Mesendoderm (in vitro differentiated cells): Measurements from ENCODE around the gene TTC39A.
A peak's percentile ranks its signal among the peaks of the same experiment; 100 is the strongest.

Experiments used
- DNase-seq: peaks from one replicate; pipeline ENCODE4 v3.0.0; 2013
- H2AK5ac ChIP-seq: 2 replicates; pipeline ENCODE4 v1.6.1; 2013; ENCODE audit warnings: low read length, inconsistent platforms
- H2BK120ac ChIP-seq: 2 replicates; pipeline ENCODE4 v1.6.1; 2013; ENCODE audit warnings: low read depth, mild to moderate bottlenecking, low read length, moderate library complexity, mixed read lengths
- H2BK15ac ChIP-seq: replicated peaks from 2 replicates; pipeline ENCODE4 v1.6.1; 2013; ENCODE audit warnings: low read depth, mild to moderate bottlenecking, moderate library complexity
- H2BK5ac ChIP-seq: 2 replicates; pipeline ENCODE4 v1.6.1; 2013; ENCODE audit warnings: low read length, inconsistent platforms
- H3K18ac ChIP-seq: 2 replicates; pipeline ENCODE4 v1.6.1; 2013; ENCODE audit warnings: mild to moderate bottlenecking, low read length, mixed read lengths
- H3K23ac ChIP-seq: one replicate; pipeline ENCODE4 v1.6.1; 2013; ENCODE audit warnings: low read length
- H3K27ac ChIP-seq: 2 replicates; pipeline ENCODE4 v1.5.1; 2013; ENCODE audit warnings: low read depth, mild to moderate bottlenecking, inconsistent platforms, low read length, moderate library complexity
- H3K27me3 ChIP-seq: 2 replicates; pipeline ENCODE4 v1.6.1; 2013; ENCODE audit warnings: low read length, control low read depth, mild to moderate bottlenecking, inconsistent platforms; ENCODE audit not compliant: insufficient read depth, poor library complexity
- H3K36me3 ChIP-seq: 2 replicates; pipeline ENCODE4 v1.6.1; 2013; ENCODE audit warnings: low read length, inconsistent platforms; ENCODE audit not compliant: control insufficient read depth, insufficient read depth
- H3K4ac ChIP-seq: one replicate; pipeline ENCODE4 v1.6.1; 2013; ENCODE audit warnings: low read depth, mild to moderate bottlenecking, low read length, moderate library complexity
- H3K4me1 ChIP-seq: 2 replicates; pipeline ENCODE4 v1.6.1; 2013; ENCODE audit warnings: low read depth, low read length, inconsistent platforms; ENCODE audit not compliant: control insufficient read depth
- H3K4me2 ChIP-seq: 2 replicates; pipeline ENCODE4 v1.6.1; 2013; ENCODE audit warnings: low read length
- H3K4me3 ChIP-seq: 2 replicates; pipeline ENCODE4 v1.5.1; 2013; ENCODE audit warnings: mild to moderate bottlenecking, low read length
- H3K56ac ChIP-seq: one replicate; pipeline ENCODE4 v1.6.1; 2013; ENCODE audit warnings: low read length
- H3K79me1 ChIP-seq: 2 replicates; pipeline ENCODE4 v1.6.1; 2013; ENCODE audit warnings: low read length, inconsistent platforms
- H3K79me2 ChIP-seq: 2 replicates; pipeline ENCODE4 v1.6.1; 2013; ENCODE audit warnings: mild to moderate bottlenecking, low read length; ENCODE audit not compliant: control insufficient read depth, insufficient read depth
- H3K9ac ChIP-seq: 2 replicates; pipeline ENCODE4 v1.6.1; 2013; ENCODE audit warnings: low read length, inconsistent platforms
- H4K5ac ChIP-seq: one replicate; pipeline ENCODE4 v1.6.1; 2013; ENCODE audit warnings: low read length
- H4K8ac ChIP-seq: one replicate; pipeline ENCODE4 v1.6.1; 2013; ENCODE audit warnings: low read depth, mild to moderate bottlenecking, control low read depth, low read length, moderate library complexity
- WGBS: extraction: QIAGEN DNeasy Blood & Tissue Kit; methylation state at CpG from one replicate; pipeline ENCODE4 v1.1.7; 2013; ENCODE audit warnings: low lambda C conversion rate, missing lambda C conversion rate; ENCODE audit not compliant: insufficient coverage; ENCODE audit errors: extremely low coverage; 5-methylcytosine and 5-hydroxymethylcytosine counted together

Gene TTC39A

GRCh38 chr1:51306950-51307349 is 23.4 kb downstream of the TTC39A start:
- H3K4ac ChIP-seq, result no peak overlapping the region
- H3K27ac ChIP-seq, result no peak overlapping the region
- no CpG with 5 or more reads among the region's 5 CpGs for WGBS
- H2AK5ac ChIP-seq, result no peak overlapping the region
- H4K5ac ChIP-seq, result no peak overlapping the region
- H2BK15ac ChIP-seq, result no peak overlapping the region
- no peak overlapping the region for H3K23ac ChIP-seq
- no peak overlapping the region for H3K56ac ChIP-seq
- H3K79me1 ChIP-seq, result no peaks in the 10 kb centered on the region
- H4K8ac ChIP-seq, result no peak overlapping the region
- H3K9ac ChIP-seq, result no peak overlapping the region
- DNase-seq, result no peak
- no peaks in the 10 kb centered on the region for H3K36me3 ChIP-seq
- H3K4me3 ChIP-seq, result no peak overlapping the region
- H3K18ac ChIP-seq, result no peak overlapping the region
- H3K4me1 ChIP-seq, result no peaks in the 10 kb centered on the region
- H3K27me3 ChIP-seq, result no peaks in the 10 kb centered on the region
- no peaks in the 10 kb centered on the region for H3K79me2 ChIP-seq
- H2BK5ac ChIP-seq, result no peak overlapping the region
- no peak overlapping the region for H3K4me2 ChIP-seq
- H2BK120ac ChIP-seq, result no peak overlapping the region

GRCh38 chr1:51305371-51305823 is 25.0 kb downstream of the TTC39A start:
- H2BK120ac ChIP-seq, result no peak overlapping the region
- H3K4me2 ChIP-seq, result no peak overlapping the region
- no peak overlapping the region for H3K9ac ChIP-seq
- no peaks in the 10 kb centered on the region for H3K27me3 ChIP-seq
- H3K4me3 ChIP-seq, result no peak overlapping the region
- no peaks in the 10 kb centered on the region for H3K36me3 ChIP-seq
- no peak overlapping the region for H4K5ac ChIP-seq
- H2BK5ac ChIP-seq, result no peak overlapping the region
- H3K79me1 ChIP-seq, result no peaks in the 10 kb centered on the region
- H3K79me2 ChIP-seq, result no peaks in the 10 kb centered on the region
- H3K23ac ChIP-seq, result no peak overlapping the region
- H2AK5ac ChIP-seq, result no peak overlapping the region
- H3K27ac ChIP-seq, result no peak overlapping the region
- no peak overlapping the region for H3K56ac ChIP-seq
- H3K18ac ChIP-seq, result no peak overlapping the region
- no peak overlapping the region for H2BK15ac ChIP-seq
- no peak overlapping the region for H4K8ac ChIP-seq
- WGBS, result no CpG with 5 or more reads among the region's 4 CpGs
- DNase-seq, result peak; percentile 40
- H3K4me1 ChIP-seq, result no peaks in the 10 kb centered on the region
- no peak overlapping the region for H3K4ac ChIP-seq

- Histone ChIP-seq H2BK5ac (no peak overlapping the region), H3K4me3 (no peak overlapping the region), H2AK5ac (no peak overlapping the region), H3K27ac (no peak overlapping the region), H3K36me3 (no peaks in the 10 kb centered on the region), H3K9ac (no peak overlapping the region), H2BK15ac (no peak overlapping the region), H3K79me1 (no peaks in the 10 kb centered on the region), H3K4me1 (no peaks in the 10 kb centered on the region), H3K79me2 (no peaks in the 10 kb centered on the region), H3K23ac (no peak overlapping the region), H3K4me2 (no peak overlapping the region), H3K4ac (no peak overlapping the region), H2BK120ac (no peak overlapping the region), H4K5ac (no peak overlapping the region), H3K27me3 (no peaks in the 10 kb centered on the region), H4K8ac (no peak overlapping the region), H3K56ac (no peak overlapping the region), H3K18ac (no peak overlapping the region)
- no CpG with 5 or more reads among the region's 1 CpG for WGBS
- no peak for DNase-seq
Measured at GRCh38 chr1:51304360-51304759, 26.0 kb downstream of the TTC39A start.

GRCh38 chr1:51303751-51304251 is 26.6 kb downstream of the TTC39A start:
- Histone ChIP-seq H2BK5ac (no peak overlapping the region), H4K8ac (no peak overlapping the region), H3K79me2 (no peaks in the 10 kb centered on the region), H3K9ac (no peak overlapping the region), H3K4me1 (no peaks in the 10 kb centered on the region), H2BK120ac (no peak overlapping the region), H2BK15ac (no peak overlapping the region), H3K4ac (no peak overlapping the region), H4K5ac (no peak overlapping the region), H3K4me3 (no peak overlapping the region), H3K36me3 (no peaks in the 10 kb centered on the region), H3K79me1 (no peaks in the 10 kb centered on the region), H3K27me3 (no peaks in the 10 kb centered on the region), H3K27ac (no peak overlapping the region), H3K56ac (no peak overlapping the region), H3K18ac (no peak overlapping the region), H3K4me2 (no peak overlapping the region), H3K23ac (no peak overlapping the region), H2AK5ac (no peak overlapping the region)
- DNase-seq, result no peak
- no CpG with 5 or more reads among the region's 8 CpGs for WGBS

GRCh38 chr1:51303315-51303714 is 27.0 kb downstream of the TTC39A start:
- Histone ChIP-seq H3K4ac (no peak overlapping the region), H2AK5ac (no peak overlapping the region), H2BK120ac (no peak overlapping the region), H3K79me2 (no peaks in the 10 kb centered on the region), H3K4me1 (no peaks in the 10 kb centered on the region), H3K56ac (no peak overlapping the region), H2BK15ac (no peak overlapping the region), H2BK5ac (no peak overlapping the region), H3K27ac (no peak overlapping the region), H3K27me3 (no peaks in the 10 kb centered on the region), H4K5ac (no peak overlapping the region), H3K4me2 (no peak overlapping the region), H4K8ac (no peak overlapping the region), H3K23ac (no peak overlapping the region), H3K18ac (no peak overlapping the region), H3K79me1 (no peaks in the 10 kb centered on the region), H3K4me3 (no peak overlapping the region), H3K9ac (no peak overlapping the region), H3K36me3 (no peaks in the 10 kb centered on the region)
- WGBS, result no CpG with 5 or more reads among the region's 6 CpGs
- no peak for DNase-seq

GRCh38 chr1:51302746-51303145 is 27.6 kb downstream of the TTC39A start:
- Histone ChIP-seq H2AK5ac (no peak overlapping the region), H3K27me3 (no peaks in the 10 kb centered on the region), H2BK120ac (no peak overlapping the region), H3K36me3 (no peaks in the 10 kb centered on the region), H3K56ac (no peak overlapping the region), H3K79me1 (no peaks in the 10 kb centered on the region), H3K23ac (no peak overlapping the region), H3K4me3 (no peak overlapping the region), H3K4ac (no peak overlapping the region), H2BK5ac (no peak overlapping the region), H3K4me1 (no peaks in the 10 kb centered on the region), H4K5ac (no peak overlapping the region), H3K18ac (no peak overlapping the region), H3K9ac (no peak overlapping the region), H4K8ac (no peak overlapping the region), H3K27ac (no peak overlapping the region), H3K4me2 (no peak overlapping the region), H2BK15ac (no peak overlapping the region), H3K79me2 (no peaks in the 10 kb centered on the region)
- WGBS, result no CpG with 5 or more reads among the region's 7 CpGs
- no peak for DNase-seq
